HG03097 (cell line): ENCODE measurements around the gene TUBB1.
"Not testable (repeated sequence)": the region's sequence is repeated elsewhere in the genome, so short reads cannot be mapped to it uniquely, and the experiment has no call there.

Experiments
- ATAC-seq: cut with Tn5 transposase; IDR thresholded peaks from one replicate; pipeline ENCODE4 v1.9.1; 2021; ENCODE audit not compliant: unreplicated experiment, low FRiP score

TUBB1 gene

GRCh38 chr20:59037386-59037785 lies 18.2 kb downstream of the TUBB1 start:
- no peak for ATAC-seq

DNA sequence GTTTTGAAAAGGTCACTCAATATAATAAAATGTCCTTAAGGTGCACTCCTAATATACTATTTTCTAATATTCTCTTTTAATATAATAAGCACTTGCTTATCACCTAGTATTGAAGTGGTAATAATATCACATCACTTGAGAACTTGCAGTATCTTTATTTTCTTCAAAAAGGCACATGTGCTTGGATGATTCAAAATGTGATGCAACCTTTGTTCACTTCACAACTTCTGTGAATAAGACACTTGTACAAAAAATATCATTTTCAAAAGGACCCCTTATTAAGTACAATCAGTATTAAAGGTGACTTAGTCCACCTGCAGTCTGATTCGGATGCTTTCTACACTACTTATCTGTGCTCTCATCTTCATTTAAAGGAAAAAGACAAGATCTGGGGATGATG lies 20.0 kb downstream of the TUBB1 start:
- no peak for ATAC-seq

DNA sequence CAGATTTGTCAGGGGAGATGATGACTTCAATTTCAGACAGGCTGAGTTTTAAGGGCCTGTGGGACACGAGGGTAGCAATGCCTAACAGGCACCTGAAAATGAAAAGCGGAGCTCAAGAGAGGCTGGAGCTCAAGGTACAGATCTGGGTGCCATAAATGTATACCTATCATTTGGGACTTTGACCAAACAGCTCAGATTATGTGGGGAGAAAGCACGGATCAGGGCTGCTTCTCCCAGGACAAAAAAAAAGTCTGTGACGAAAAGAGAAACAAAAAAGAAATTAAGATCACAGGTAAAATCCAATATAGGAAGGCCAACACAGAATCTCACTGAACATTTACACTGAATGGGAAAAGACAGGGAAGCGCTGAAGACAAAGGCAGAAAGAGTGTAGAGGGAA lies 21.4 kb downstream of the TUBB1 start:
- no peak for ATAC-seq

- ATAC-seq: not testable (repeated sequence)
Measured at GRCh38 chr20:59041487-59041886, 22.3 kb downstream of the TUBB1 start.

GRCh38 chr20:59042151-59042795 lies 23.0 kb downstream of the TUBB1 start, which contains the start of gene PRELID3B:
TSS of gene PRELID3B (minus strand) at chr20:59042786. CDS start at chr20:59042730, 56 bp downstream.
- peak; percentile 25 for ATAC-seq

- peak; percentile 94 for ATAC-seq
Measured at GRCh38 chr20:59042796-59043631, 23.8 kb downstream of the TUBB1 start.

DNA sequence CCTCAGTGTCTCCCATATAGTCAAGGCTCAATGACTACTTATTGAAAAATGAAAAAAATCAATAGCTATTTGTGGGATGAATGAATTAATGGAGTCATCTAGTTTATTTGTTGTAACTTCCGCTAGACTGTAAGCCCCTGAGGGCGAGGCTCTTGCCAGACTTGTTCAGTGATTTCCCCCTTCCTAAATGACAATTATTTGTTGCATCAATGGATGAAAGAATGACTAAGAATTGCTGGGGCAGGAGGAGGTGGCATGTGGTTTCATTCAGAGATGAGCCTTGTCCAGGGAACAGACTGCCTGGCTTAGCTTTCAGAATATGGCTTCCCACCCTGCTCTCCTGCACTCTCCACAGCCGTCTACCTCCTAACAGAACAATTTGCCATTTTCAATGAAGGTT lies 24.5 kb downstream of the TUBB1 start:
- ATAC-seq: no peak

DNA sequence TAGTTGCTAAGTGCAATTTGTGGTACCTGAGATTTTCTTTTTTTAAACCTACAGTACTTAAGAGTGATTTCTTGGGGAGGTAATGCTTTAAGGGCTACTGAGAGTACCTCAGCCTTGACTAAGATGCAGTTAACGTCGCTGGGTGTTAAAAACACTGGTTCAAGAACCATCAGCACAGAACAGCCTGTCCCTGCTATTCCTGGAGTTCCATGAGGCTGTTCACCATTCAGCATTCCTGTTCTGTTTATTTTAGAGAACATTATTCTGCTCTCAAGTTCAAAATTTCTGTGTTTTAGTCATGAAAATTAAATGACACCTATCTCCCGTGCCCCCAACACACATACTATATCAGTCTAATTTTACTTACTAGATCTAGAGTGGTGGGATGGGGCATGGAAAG lies 25.1 kb downstream of the TUBB1 start:
- ATAC-seq: no peak

DNA sequence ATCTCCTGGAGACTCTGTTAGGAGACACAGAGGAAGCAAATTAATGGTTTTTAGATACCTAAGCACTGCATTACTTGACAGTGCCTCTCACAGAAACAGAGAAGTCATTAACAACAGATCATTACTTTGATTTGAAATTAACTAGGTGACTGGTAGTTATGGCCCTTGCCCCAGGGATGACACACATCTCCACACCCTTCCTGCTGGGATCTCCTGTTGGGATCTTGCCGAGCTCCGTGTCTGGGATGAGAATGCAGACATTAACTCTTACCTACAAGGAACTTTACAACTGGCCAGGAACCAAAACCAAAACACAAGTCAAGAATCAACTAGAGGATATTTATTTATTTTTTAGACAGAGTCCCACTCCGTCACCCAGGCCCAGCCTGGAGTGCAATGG lies 25.6 kb downstream of the TUBB1 start:
- ATAC-seq: no peak

GRCh38 chr20:59046862-59047261 lies 27.6 kb downstream of the TUBB1 start:
- no peak for ATAC-seq

- no peak for ATAC-seq
Measured at GRCh38 chr20:59047938-59048680, 28.9 kb downstream of the TUBB1 start.

DNA sequence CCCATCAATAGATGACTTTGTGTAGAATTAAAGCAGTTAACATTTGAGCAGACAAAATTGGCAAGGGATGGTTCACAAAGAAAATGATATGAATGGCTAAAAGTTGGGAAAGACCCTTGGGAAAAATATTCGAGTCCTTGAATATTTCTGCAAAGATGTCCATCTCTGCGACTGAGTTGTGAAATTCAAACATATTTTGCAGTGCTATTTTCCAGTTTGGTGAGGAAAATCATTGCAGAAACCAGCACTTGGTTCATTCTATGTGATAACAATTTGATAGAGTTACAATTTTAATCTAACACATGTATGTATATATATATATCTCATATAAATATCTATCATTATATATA lies 29.4 kb downstream of the TUBB1 start:
- ATAC-seq: no peak

DNA sequence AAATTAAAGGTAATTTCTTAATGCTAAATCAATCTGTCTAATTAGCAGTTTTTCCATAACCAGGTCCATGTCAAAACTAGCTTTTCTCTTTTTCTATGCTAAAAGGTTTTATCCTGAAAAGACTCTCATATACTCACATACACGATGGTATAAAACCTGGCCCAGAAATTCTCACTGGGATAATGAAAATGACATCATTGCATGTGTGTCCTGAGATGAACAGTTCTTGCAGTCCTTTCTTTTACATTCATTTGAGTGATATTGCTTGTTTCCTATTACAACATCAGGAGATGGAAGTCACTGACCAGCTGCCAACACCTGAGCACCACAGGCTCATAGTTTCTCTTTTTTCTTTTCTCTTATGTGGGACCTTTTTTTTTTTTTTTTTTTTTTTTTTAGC lies 31.2 kb downstream of the TUBB1 start:
- no peak for ATAC-seq

DNA sequence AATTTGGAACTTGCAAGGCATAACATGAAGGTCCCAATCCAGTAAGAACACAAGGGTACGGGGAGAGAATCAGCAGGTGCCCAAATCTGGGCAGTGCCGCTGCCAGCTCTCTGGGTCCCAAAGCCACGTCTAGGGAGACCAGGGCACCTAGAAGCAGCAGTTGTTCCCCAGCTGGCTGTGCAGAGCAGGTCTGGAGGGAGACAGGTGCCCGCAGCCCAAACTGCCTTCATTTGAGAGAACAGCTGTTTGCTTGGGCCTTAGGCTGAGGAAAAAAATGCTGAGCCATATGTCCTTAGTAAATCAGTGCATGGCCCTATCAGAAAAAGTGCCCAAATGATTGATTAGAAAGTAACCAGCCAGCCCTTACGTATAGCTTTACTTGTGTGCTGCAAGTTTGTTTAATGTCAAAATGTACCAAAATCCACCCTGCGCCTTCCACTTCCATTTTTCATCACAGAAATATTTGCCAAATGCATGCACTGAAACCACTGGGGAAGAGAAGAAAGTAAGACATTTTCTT lies 32.5 kb downstream of the TUBB1 start:
- no peak for ATAC-seq

DNA sequence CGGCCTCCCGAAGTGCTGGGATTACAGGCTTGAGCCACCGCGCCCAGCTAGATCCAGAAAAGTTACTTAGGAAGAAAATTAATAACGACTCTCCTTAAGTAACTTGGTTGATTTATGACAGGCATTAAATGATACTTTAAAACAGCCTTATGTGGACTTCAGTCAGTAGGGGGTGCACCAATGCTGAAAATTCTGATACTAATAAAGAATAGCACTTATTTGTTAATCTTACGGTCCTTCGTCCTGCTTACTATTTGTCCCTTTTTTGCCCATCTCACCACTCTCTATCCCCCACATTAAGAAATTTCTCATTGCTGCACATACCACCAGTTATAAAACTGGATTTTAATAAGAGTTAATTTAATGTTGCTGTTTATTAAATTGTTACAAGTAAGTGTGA lies 36.1 kb downstream of the TUBB1 start:
- no peak for ATAC-seq

DNA sequence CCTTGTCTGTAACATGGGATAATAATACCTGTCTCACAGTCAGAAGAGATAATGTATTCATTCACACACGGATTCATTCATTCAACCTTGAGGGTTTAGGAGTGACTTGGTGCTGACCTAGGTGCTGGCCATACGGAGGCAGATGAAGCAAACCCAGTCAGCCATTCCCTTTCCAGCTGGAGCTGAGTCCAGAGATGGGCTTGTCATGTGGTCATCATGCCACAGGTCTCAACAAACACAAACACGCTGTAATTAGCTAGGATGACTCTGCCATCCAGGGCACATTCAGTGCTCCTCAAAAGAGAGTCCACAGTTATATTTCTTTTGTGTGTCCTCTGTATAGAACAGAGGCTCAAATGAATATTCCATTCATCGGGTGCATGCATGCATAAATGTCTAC lies 42.9 kb downstream of the TUBB1 start:
- ATAC-seq: no peak

- no peak for ATAC-seq
Measured at GRCh38 chr20:59063358-59064213, 44.4 kb downstream of the TUBB1 start.

DNA sequence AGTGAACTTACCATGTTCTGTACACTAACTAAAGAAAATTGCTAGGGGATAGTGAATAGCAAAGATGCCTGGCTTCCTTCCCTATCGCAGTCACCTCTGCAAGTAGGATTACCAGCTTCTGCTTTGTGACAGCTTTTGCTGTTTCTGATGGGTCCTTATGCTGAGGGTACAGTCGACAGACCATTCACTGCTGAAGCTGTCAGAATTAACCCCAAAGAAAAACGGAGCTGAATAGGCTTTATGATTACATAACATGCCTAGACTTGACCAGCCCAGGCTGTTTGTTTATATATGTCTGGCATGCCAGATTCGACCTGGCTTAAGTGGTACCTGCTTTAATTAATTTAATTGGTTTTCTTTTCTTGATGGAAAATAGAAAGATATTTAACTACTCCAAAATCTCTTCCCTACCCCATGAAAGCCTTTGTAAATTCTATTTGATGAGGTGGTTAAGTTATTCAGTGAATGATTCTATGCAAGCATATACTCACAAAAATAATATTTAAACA lies 45.0 kb downstream of the TUBB1 start:
- no peak for ATAC-seq

DNA sequence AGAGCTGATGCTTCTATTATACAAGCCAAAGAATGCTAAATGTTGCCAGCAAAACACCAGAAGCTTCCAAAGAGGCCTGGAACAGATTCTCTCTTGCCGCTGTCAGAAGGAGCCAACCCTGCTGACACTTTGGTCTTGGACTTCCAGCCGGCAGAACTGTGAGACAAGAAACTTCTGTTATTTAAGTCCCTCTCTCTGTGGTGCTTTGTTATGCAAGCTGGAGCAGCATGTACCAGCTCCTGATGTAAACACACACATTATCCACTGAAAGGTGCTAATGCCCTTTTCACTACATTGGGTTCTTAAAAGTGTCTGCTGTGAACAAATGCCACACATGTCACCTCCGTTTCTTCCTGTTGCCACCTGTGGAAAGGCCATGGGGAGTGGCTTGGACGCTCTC lies 49.3 kb downstream of the TUBB1 start:
- no peak for ATAC-seq

DNA sequence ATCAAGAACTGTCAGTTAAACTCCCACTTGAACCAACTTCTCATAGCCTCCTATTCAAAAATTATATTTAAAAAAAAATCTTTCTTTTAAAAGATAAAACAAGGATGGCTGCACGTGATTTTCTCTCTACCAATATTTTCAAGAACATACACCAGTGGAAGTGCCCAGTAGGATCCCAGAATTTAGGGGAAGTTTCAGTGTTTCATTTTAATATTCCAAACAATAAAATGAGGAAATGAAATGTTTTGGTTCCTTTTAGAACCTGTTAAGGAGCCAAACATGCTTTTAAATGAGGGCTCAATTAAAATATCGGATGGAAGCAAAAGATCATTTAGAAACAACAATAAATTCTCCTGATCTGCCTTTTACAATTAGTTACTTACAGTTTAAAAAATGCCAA lies 49.8 kb downstream of the TUBB1 start:
- ATAC-seq: no peak
